K562 (cell line): ENCODE results near the gene TCEANC2. TPM values are rescaled to one million over a fixed set of nuclear protein-coding genes. Genes with fewer than 3 reads are reported as not detected.

ENCODE experiments used
- ATAC-seq: fragments of 200-7000 bp; cut with Tn5 transposase; 3 replicates; pipeline ENCODE4 v1.9.1; 2020; ENCODE audit warnings: moderate library complexity
- BruUV-seq: library from RNA; stranded (reverse); fragments of 400-500 nt; replicated peaks from 2 replicates; lab custom pipeline; 2021; lab: Mats Ljungman, UMichigan
- CTCF ChIA-PET: fragments of 300-600 bp; formaldehyde crosslinking; extraction: SDS; loops from one replicate; lab custom pipeline; 2021; ENCODE audit warnings: low intra/inter-chr PET ratio; lab: Yijun Ruan, JAX
- POLR2A ChIA-PET: fragments of 300-600, 350-650 bp; sonication (Branson Sonifier 250); formaldehyde crosslinking; extraction: SDS; loops from one replicate; lab custom pipeline; 2021; ENCODE audit warnings: antibody characterized with exemption, inconsistent platforms; lab: Yijun Ruan, JAX
- DNase-seq, 4 experiments: peaks; one replicate each; pipeline versions ENCODE4 v3.0.0 to v3.0.0-alpha.2; 2011 to 2018; ENCODE audit warnings: low spot score in 3 of 4, mixed read lengths in 3 of 4; ENCODE audit errors: extremely low read depth in 1 of 4
- FAIRE-seq: peaks from 2 replicates; lab custom pipeline; 2011; peaks lifted over from hg19 to GRCh38; lab: Jason Lieb, UNC
- H2AFZ ChIP-seq: 2 replicates; pipeline ENCODE4 v1.6.0; 2011; ENCODE audit warnings: low read depth, low read length, control low read depth, inconsistent platforms
- H3K27ac ChIP-seq: fragments of 200-600 bp; 3 replicates; pipeline ENCODE4 v1.8.0; 2011; ENCODE audit warnings: low read depth, mild to moderate bottlenecking, control low read depth, inconsistent platforms, low read length, moderate library complexity, mixed read lengths; ENCODE audit errors: extremely low read depth
- H3K27me3 ChIP-seq, 2 experiments: fragments of 300-600 bp in 1 of 2; 2 replicates in 1 of 2; 3 replicates in 1 of 2; pipeline versions ENCODE4 v1.6.0 to v1.8.0; 2011; ENCODE audit warnings: inconsistent platforms in 2 of 2, low read length in 2 of 2, mild to moderate bottlenecking in 1 of 2, mixed read lengths in 1 of 2, moderate library complexity in 1 of 2; ENCODE audit not compliant: control insufficient read depth in 2 of 2, insufficient read depth in 2 of 2
- H3K36me3 ChIP-seq: fragments of 300-600 bp; 3 replicates; pipeline ENCODE4 v1.8.0; 2011; ENCODE audit warnings: mild to moderate bottlenecking, low read length, inconsistent platforms; ENCODE audit not compliant: control insufficient read depth, insufficient read depth
- H3K4me1 ChIP-seq, 2 experiments: fragments of 200-600 bp in 1 of 2; replicated peaks in 1 of 2; 2 replicates in 1 of 2; 3 replicates in 1 of 2; pipeline versions ENCODE4 v1.5.1 to v1.8.0; 2011; ENCODE audit warnings: inconsistent platforms in 2 of 2, low read length in 2 of 2, mild to moderate bottlenecking in 1 of 2, mixed read lengths in 1 of 2, moderate library complexity in 1 of 2; ENCODE audit not compliant: control insufficient read depth in 2 of 2, insufficient read depth in 2 of 2
- H3K4me2 ChIP-seq: 2 replicates; pipeline ENCODE4 v1.6.1; 2011; ENCODE audit warnings: low read length, control low read depth, inconsistent platforms, mixed read lengths; ENCODE audit not compliant: insufficient read depth
- H3K4me3 ChIP-seq: fragments of 200-600 bp; sonication (generic), shearing (Covaris generic); 2 replicates; pipeline ENCODE4 v1.5.1; 2016; ENCODE audit warnings: control low read depth, inconsistent platforms
- H3K79me2 ChIP-seq: fragments of 200-600 bp; 3 replicates; pipeline ENCODE4 v1.8.0; 2011; ENCODE audit warnings: low read length, inconsistent platforms; ENCODE audit not compliant: control insufficient read depth, insufficient read depth
- H3K9ac ChIP-seq, 2 experiments: 2 replicates each; pipeline versions ENCODE4 v1.6.0 to v1.6.1; 2011; ENCODE audit warnings: low read depth in 2 of 2, low read length in 2 of 2, control low read depth in 1 of 2, inconsistent platforms in 1 of 2, mild to moderate bottlenecking in 1 of 2, mixed read lengths in 1 of 2; ENCODE audit not compliant: insufficient read depth in 1 of 2
- H3K9me1 ChIP-seq: one replicate; pipeline ENCODE4 v1.6.0; 2011; ENCODE audit warnings: inconsistent platforms, mild to moderate bottlenecking, low read length, moderate library complexity; ENCODE audit not compliant: control insufficient read depth, insufficient read depth
- H3K9me3 ChIP-seq: replicated peaks from 2 replicates; pipeline ENCODE4 v1.5.1; 2011; ENCODE audit warnings: low read depth, low read length, inconsistent platforms; ENCODE audit not compliant: control insufficient read depth, insufficient read depth
- H4K20me1 ChIP-seq: replicated peaks from 2 replicates; pipeline ENCODE4 v1.6.1; 2011; ENCODE audit warnings: low read length, inconsistent platforms, mixed read lengths; ENCODE audit not compliant: control insufficient read depth, insufficient read depth
- AFF4 ChIP-seq: sonication (generic); formaldehyde crosslinking; IDR thresholded peaks from 2 replicates; pipeline ENCODE4 v1.8.0; 2023; ENCODE audit warnings: mild to moderate bottlenecking, missing genetic modification reagents
- ATF1 ChIP-seq, 2 experiments: fragments of 450-650 bp in 1 of 2; IDR thresholded peaks; 2 replicates each; pipeline ENCODE4 v1.6.1; 2016; ENCODE audit warnings: missing compliant biosample characterization in 1 of 2, missing genetic modification characterization in 1 of 2
- BCL6 ChIP-seq: fragments of 250-450 bp; sonication (Bioruptor Pico); IDR thresholded peaks from 2 replicates; pipeline ENCODE4 v1.4.0; 2020
- CBFB ChIP-seq: sonication (generic); formaldehyde crosslinking; IDR thresholded peaks from 2 replicates; pipeline ENCODE4 v1.4.0; 2020; ENCODE audit warnings: mild to moderate bottlenecking, missing genetic modification reagents
- DLX4 ChIP-seq: fragments of 250-450 bp; sonication (Bioruptor Pico); IDR thresholded peaks from 2 replicates; pipeline ENCODE4 v1.6.1; 2021; ENCODE audit warnings: mild to moderate bottlenecking
- E2F3 ChIP-seq: fragments of 250-450 bp; sonication (Bioruptor Pico); IDR thresholded peaks from 2 replicates; pipeline ENCODE4 v1.4.0; 2020; ENCODE audit warnings: mild to moderate bottlenecking
- ELK1 ChIP-seq: sonication (generic); formaldehyde crosslinking; IDR thresholded peaks from 2 replicates; pipeline ENCODE4 v1.8.1; 2022; ENCODE audit warnings: missing genetic modification reagents
- GATAD2B ChIP-seq: fragments of 450-650 bp; IDR thresholded peaks from 2 replicates; pipeline ENCODE4 v1.6.1; 2017; ENCODE audit warnings: mild to moderate bottlenecking, borderline replicate concordance
- HDAC2 ChIP-seq: fragments of 450-650 bp; IDR thresholded peaks from 2 replicates; pipeline ENCODE4 v1.6.1; 2016; ENCODE audit warnings: mild to moderate bottlenecking
- MTA2 ChIP-seq: fragments of 450-650 bp; IDR thresholded peaks from 2 replicates; pipeline ENCODE4 v1.6.1; 2016; ENCODE audit warnings: low read depth
- MTF1 ChIP-seq: fragments of 250-450 bp; sonication (Bioruptor Pico); IDR thresholded peaks from 2 replicates; pipeline ENCODE4 v1.9.0; 2021; ENCODE audit warnings: moderate library complexity, mild to moderate bottlenecking, inconsistent platforms, borderline replicate concordance
- NCOA6 ChIP-seq: fragments of 450-650 bp; IDR thresholded peaks from 2 replicates; pipeline ENCODE4 v1.6.1; 2017; ENCODE audit warnings: mild to moderate bottlenecking
- NUFIP1 ChIP-seq: fragments of 450-650 bp; IDR thresholded peaks from 2 replicates; pipeline ENCODE4 v1.6.1; 2018; ENCODE audit not compliant: partially characterized antibody
- RBM15 ChIP-seq: fragments of 200-400 bp; formaldehyde crosslinking; IDR thresholded peaks from 2 replicates; pipeline ENCODE4 v1.6.1; 2018; ENCODE audit warnings: mild to moderate bottlenecking, low read length, moderate library complexity; ENCODE audit not compliant: insufficient read depth
- SIN3B ChIP-seq: fragments of 450-650 bp; IDR thresholded peaks from 2 replicates; pipeline ENCODE4 v1.6.1; 2017; ENCODE audit warnings: low read depth, mild to moderate bottlenecking, moderate library complexity
- SMC3 ChIP-seq: conservative IDR thresholded peaks from 2 replicates; pipeline ENCODE4 v1.6.1; 2011; ENCODE audit warnings: low read depth, low read length, improper control_type of control experiment; ENCODE audit not compliant: insufficient read depth
- SUPT5H ChIP-seq: fragments of 450-650 bp; IDR thresholded peaks from 2 replicates; pipeline ENCODE4 v1.6.1; 2016
- ZNF41 ChIP-seq: fragments of 250-450 bp; sonication (Bioruptor Pico); conservative IDR thresholded peaks from 2 replicates; pipeline ENCODE4 v1.4.0; 2020; ENCODE audit warnings: mild to moderate bottlenecking
- ZNF57 ChIP-seq: fragments of 450-650 bp; formaldehyde crosslinking; IDR thresholded peaks from 2 replicates; pipeline ENCODE4 v1.4.0; 2020; ENCODE audit warnings: mild to moderate bottlenecking, moderate library complexity
- WGBS: fragments of 100-300 bp; shearing (Covaris generic); methylation state at CpG from one replicate; pipeline ENCODE4 v1.1.6; 2016; ENCODE audit warnings: low coverage, mixed read lengths; ENCODE audit not compliant: insufficient coverage; ENCODE audit errors: missing lambda C conversion rate; 5-methylcytosine and 5-hydroxymethylcytosine counted together
- in situ Hi-C: fragments of 300-500 bp; cut with MboI; formaldehyde crosslinking; loops from 4 replicates; pipeline ENCODE4 v1.15.0; 2018; ENCODE audit warnings: inconsistent platforms, mixed read lengths
- intact Hi-C: fragments of 100-400 bp; cut with micrococcal nuclease; formaldehyde crosslinking; loops from 2 replicates; pipeline ENCODE4 v1.14.2; 2022
- polyA plus RNA-seq, 8 experiments: library from polyadenylated mRNA; depleted of rRNA in 4 of 8; stranded (reverse) in 5 of 8; unstranded in 3 of 8; fragments of >200 nt; fragmentation: Nextera tagmentation in 2 of 8; fragmentation: Illumina TruSeq in 1 of 8; extraction: Ambion mirVana in 2 of 8; extraction: Trizol in 1 of 8; gene quantifications; 2 replicates each; pipeline versions ENCODE4 v1.2.1 to v1.2.3, GENCODE V29; 2011 to 2014; ENCODE audit warnings: inconsistent platforms in 1 of 8, missing spikeins in 1 of 8
- total RNA-seq, 7 experiments: library from RNA; depleted of rRNA in 6 of 7; stranded (reverse); fragments of >200 nt in 6 of 7; fragmentation: Illumina TruSeq in 2 of 7; extraction: Trizol in 2 of 7; gene quantifications; 2 replicates each; pipeline versions ENCODE4 v1.2.1 to v1.2.3, GENCODE V29; 2011 to 2021; ENCODE audit warnings: low replicate concordance in 1 of 7

TCEANC2 gene
- total and polyA plus RNA-seq, 9 of the 15 experiments (the other 6 are each of a cell fraction or from before 2014, with no cell fraction given) = 3.3 to 10.2 (median 7.0) TPM

- no peak overlapping the region for H3K4me2 ChIP-seq
- peaks cover 75% of the 10 kb centered on the region for H3K36me3 ChIP-seq
- no peaks in the 10 kb centered on the region for H3K4me1 ChIP-seq
- no peaks in the 10 kb centered on the region for H3K27me3 ChIP-seq
- TF ChIP-seq E2F3 (CRISPR knock-in tag) (no peak), ZNF41 (CRISPR knock-in tag) (no peak), AFF4 (no peak), ELK1 (CRISPR knock-in tag) (no peak), MTA2 (no peak), GATAD2B (no peak), SMC3 (no peak), HDAC2 (no peak), CBFB (no peak), ATF1 (CRISPR knock-in tag; IDR thresholded peaks at IDR 0.05) (no peak), ATF1 (tag; IDR thresholded peaks at IDR 0.05) (no peak), SIN3B (no peak), ZNF57 (no peak), DLX4 (no peak), NCOA6 (no peak), MTF1 (CRISPR knock-in tag) (no peak), NUFIP1 (no peak), RBM15 (no peak), SUPT5H (no peak), BCL6 (CRISPR knock-in tag) (no peak)
- no peak overlapping the region for H2AFZ ChIP-seq
- H3K9me3 ChIP-seq = no peaks in the 10 kb centered on the region
- FAIRE-seq (no peak), ATAC-seq (no peak), DNase-seq (no peak)
- no peaks in the 10 kb centered on the region for H4K20me1 ChIP-seq
- ChIA-PET POLR2A (interaction anchor here (0.5 to 2.1 kb wide), 6 partner anchors 9 to 226 kb away, joined by 3 to 8 read pairs (median 5); partner anchors contain the start of genes TCEANC2 and TMEM59), CTCF (no interaction called here)
- in situ Hi-C loops = no loop called here
- no peak overlapping the region for H3K4me3 ChIP-seq
- H3K79me2 ChIP-seq = peaks cover 6% of the 10 kb centered on the region; the same call in 2 of the 3 replicates
- H3K27ac ChIP-seq = no peak overlapping the region
- BruUV-seq = no TSS peak
- intact Hi-C loops = no loop called here
- H3K9me1 ChIP-seq = no peaks in the 10 kb centered on the region
- 0% methylated on average over 1 of the region's 1 CpG for WGBS
- H3K9ac ChIP-seq = no peak overlapping the region
Observed at GRCh38 chr1:54041806-54042205, 11.6 kb upstream of the TCEANC2 start.
